HG03095 (cell line): Measurements from ENCODE around the gene ITGA2.
A peak's percentile ranks its signal among the peaks of the same experiment; 100 is the strongest.

Source experiments
- ATAC-seq: cut with Tn5 transposase; IDR thresholded peaks from one replicate; pipeline ENCODE4 v1.9.1; 2021; ENCODE audit warnings: moderate library complexity; ENCODE audit not compliant: unreplicated experiment

Gene ITGA2

DNA sequence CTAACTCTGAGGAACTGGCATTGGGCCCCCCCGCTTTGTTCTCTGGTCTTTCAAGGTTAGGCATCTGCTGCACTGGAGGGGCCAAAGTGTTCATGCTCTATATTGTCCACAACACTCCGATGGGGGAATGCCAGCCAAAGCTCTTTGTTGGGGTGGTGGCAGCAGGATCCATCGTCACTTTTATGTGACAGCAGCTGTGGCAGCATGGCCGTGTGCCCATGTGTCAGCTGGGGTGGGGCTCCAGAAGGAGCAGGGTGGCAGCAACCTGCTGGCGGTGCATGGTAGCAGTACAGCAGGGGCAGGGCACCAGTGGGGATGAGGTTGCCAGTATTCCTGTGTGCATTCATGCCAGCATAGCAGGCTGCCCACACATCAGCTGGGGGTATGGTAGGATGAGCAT lies 28.2 kb downstream of the ITGA2 start:
- ATAC-seq, result no peak

DNA sequence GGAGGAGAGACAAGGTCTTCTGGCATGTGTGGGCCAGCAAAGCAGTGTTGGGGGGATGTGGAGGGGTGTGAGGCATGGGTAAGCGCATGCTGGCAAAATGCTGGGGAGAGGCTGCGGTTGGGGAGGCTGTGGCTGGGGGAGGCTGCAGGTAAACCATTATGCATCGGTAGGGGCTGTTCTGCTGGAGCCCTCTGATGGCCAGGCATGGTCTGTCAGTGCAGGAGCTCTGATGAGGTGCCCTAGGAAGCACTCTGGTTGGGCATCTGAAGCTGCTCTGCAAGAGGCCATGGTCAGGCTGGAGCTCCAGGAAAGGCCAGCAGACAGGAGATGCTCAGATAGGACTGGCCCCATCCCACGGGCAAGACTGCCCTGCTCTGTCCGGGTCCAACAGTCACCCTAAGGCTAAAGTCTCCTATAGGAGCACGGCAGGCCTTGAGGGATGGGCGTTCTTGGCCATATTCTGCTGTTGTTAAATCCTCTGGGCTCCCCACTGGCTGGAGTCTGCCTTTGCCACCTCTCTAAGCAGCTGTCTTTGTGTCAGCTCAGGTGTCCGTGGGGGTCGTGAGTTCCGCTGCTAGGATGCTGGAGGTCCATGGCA lies 28.7 kb downstream of the ITGA2 start:
- ATAC-seq, result no peak

DNA sequence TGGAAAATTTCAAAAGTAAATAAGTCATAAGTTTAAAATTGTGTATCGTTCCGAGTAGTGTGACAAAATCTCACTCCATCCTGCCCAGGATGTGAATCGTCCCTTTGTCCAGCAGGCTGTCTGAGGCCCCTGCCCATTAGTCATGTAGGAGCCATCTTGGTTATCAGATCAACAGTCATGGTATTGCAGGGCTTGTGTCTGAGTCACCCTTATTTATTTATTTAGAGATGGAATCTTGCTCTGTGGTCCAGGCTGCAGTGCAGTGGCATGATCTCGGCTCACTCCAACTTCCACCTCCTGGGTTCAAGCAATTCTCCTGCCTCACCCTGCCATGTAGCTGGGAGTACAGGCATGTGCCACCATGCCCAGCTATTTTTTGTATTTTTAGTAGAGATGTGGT lies 30.2 kb downstream of the ITGA2 start:
- no peak for ATAC-seq

DNA sequence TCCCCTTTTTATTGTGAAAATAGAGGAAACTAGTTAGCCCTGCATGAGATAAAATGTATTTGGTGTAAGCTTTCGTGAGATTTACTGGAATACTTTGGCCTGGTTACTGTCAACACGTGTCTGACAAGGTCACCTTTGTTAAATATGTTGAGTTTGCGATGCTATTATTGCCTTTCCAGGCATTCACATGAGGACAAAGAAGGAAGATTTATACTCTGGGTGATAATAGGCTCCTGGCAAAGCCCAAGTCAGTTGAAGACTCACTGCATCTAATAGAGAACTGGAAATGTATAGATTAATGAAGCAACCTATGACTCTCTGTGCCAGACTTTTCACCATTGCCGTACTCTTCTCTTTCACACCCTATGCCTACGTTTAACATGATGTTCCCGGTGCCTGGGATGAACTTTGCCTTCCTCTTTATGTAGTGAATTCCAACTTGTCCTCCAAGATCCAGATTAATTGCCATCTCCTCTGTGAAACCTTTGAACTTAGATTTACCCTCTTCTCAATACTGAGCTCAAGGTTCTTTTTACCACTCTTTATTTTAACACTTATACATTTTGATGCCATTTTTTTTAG lies 33.9 kb downstream of the ITGA2 start:
- no peak for ATAC-seq

DNA sequence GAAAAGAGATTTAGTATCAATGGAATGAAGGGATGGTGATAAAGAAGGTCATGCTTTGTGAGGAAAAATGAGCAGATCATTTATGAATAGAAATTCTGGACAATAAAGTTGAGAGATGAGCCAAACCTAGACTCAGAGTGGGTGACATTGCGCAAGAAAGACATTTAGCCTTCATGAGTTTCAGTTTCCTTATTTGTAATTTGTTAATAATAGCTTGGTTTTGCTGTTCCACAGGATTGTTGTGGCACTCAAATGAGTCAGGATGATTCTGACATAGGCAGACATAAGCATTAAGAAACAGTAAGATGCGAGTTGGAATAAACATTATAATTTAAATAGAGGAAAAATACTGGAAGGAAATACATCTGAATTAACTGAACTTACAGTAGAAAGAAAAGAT lies 34.8 kb downstream of the ITGA2 start:
- ATAC-seq, result peak; percentile 66

DNA sequence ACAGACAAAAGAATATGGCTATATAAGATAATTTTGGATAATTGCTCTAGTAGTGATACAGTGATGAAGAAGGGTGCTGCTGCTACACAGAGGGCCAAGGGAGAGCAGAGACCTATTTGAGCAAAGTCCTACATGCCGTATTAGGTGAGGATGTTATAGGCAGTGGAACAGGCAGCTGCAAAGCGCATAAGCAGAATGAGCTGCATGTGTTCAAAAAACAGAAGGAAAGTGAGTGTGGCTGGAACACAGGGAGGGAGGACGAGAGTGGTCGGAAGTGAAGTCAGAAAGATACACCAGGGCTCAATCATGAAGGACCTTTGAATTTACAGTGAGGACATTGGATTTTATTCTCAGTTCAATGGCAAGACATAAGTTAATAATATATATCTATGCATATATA lies 35.4 kb downstream of the ITGA2 start:
- no peak for ATAC-seq

DNA sequence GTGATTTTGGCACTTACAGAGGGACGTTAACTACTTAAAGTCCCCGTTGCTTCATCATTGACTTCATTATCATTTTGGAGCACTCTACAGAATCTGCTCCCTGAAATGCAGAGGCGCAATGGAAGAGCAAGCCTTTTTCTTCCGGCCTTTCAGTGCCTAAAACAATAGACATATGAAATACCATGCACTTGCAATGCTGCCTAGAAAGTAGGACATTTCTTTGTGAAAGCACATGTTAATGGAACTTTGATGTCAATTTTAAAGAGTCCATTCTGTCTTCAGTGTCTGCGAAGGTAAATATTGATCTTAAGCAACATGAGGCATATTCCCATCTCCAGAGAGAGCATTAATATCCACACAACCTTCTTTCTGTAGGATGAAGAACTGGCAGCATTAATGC lies 36.3 kb downstream of the ITGA2 start:
- ATAC-seq, result no peak

DNA sequence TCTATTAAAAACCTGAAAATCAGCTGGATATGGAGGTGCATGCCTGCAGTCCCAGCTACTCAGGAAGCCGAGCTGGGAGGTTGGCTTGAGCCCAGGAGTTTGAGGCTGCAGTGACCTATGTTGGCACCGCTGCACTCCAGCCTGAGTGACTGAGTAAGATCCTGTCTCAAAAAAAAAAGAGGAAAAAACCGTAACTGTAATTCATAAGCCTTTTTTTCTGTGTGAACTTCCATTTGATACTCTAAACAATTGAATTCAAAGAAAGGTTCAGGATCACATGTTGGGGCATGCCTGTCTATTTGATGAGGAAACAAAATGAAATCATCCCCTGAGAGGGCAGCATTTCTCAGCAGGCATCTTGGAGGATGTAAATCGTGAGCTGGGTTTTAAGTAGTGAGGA lies 38.8 kb downstream of the ITGA2 start:
- no peak for ATAC-seq

DNA sequence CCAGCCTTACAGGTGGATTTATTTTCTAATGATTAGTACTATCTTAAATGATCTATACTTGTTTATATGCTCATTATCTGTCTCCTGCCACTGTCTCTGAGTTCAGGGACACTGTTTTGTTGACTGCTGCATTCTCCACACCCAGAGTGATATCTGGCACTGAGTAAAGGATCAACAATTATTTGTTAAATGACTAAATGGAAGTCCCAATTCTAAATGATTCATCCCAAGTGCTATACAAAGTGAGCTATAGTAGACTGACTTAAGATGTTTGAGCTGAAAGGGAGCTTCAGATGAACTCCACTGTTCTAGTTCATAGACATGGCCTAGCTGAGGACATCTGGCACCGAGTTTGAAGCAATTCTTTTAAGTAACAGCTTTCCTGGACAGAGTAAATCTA lies 40.5 kb downstream of the ITGA2 start:
- no peak for ATAC-seq

DNA sequence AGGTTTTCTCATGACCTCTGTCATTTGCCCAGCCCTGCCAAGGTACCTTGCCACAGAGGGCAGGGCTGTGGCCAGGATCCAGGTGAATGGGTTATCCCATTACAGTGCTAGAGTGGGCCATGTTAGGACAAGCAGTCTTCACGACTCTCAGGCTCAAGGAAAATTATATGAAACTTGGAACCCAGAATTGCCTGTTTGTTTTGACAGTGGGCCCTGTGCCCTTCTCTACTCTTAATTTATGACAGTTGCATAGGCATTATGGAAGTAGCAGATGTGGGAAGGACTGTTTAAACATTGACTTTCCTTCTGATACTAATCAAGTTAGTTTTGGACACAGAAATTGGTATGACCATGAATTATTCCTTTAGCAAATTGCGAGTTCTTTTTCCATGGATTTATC lies 41.7 kb downstream of the ITGA2 start:
- ATAC-seq, result no peak

DNA sequence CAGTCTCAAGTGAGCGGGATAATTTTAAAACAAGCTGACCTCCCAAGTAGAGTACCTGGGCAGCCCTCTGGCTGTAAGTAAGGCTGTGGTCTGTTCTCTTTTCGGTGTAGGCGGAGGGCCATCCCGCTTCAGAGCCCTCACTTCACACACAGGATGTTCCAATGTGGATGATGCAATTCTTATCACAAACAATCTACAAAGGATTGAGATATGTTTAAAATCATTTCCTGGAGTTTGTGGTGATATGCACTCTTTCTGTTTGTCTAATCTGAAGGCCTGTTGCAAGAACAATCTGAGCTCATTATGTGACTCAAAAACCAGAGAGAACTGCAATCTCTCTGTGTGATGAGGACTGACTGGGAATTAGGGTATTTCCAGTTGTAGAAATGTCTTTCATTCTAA lies 42.5 kb downstream of the ITGA2 start:
- no peak for ATAC-seq

DNA sequence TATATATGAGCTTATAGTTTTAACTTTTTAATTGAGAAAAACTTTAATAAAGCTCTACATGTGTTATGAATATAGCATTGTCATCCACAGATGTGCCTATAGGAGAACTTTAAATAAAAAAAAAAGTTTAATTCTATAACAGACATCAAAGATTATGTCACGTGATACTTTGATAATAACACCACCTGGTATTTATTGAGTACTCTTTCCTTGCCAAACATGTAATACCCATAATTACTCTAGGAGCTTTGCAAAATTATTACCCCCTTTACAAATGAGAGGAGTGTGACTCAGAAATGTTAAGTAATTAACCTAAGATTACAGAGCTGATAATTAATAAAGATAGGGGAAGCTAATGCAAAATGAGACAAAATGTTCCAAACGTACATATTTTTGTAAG lies 43.0 kb downstream of the ITGA2 start:
- no peak for ATAC-seq

DNA sequence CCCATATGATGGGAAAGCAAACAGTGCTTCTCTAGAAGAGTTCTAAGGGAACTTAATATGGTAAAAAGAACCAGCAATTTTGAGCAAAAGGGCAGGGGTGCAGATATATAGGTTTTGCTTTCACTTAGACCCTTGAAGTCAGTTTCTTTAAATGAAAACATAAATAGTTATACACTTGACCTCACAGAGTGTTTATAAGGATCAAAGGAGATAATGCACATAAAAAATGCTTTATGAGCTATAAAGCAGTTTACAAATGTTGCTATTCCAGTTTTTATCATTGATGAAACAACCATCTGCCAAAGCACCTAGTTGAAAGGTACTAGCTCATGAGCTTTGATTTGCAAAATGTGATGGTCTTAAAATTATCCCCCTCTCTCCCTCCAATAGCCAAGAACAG lies 45.7 kb downstream of the ITGA2 start:
- no peak for ATAC-seq

DNA sequence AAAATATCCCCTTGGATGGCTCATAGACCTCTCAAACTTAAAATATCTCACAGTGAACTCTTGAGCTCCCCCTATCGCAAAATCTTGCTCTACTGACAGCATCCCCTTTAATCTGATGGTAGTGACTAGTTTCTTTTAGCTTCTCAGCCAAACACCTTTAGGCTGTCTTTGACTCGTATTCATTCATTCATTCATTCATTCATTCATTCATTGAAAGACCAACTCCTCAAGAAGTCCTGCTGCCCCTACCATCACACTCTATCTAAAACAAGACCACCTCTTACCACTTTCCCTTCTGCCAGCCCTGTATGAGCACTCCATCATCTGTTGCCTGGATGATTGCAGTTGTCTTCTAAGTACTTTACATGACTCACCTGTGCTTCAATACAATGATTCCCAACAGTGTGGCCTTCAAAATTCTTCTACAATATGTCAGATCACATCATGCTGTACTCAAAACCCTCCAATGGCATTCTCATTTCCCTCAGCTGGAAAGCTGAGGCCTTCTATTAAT lies 46.8 kb downstream of the ITGA2 start:
- ATAC-seq, result peak; percentile 62

DNA sequence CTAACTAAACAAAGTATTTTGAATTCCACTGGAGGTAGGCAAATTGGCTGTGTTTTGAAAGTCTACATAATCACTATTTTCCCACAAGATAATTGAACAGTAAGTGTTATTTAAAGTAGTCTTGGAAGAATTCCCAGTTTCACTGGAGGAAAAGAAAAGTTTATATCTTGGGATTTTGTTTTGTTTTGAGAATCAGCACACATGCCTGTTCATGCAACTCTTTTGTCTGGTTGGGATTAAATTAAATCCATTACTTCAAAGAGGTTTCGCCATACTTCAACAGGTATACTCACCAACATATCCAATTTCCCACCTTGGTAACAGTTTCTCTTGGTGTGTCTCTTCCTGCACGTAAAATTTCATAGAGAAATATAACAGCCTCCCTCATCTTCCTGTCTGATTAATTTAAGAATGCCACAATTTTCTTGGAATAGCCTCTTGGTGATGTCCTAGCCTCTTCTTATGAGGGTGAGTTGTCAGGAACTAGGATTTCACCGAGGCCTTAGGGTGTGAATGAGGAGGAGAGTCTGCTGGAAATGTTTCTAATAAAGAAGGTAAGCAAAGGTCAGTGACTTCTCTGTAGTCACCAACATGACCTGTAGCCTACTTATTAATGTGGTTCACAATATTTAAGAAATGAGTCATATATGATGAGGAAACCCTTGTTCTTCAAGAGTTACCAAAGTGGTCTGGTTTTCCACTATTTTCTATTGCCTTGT lies 48.1 kb downstream of the ITGA2 start:
- ATAC-seq, result no peak

DNA sequence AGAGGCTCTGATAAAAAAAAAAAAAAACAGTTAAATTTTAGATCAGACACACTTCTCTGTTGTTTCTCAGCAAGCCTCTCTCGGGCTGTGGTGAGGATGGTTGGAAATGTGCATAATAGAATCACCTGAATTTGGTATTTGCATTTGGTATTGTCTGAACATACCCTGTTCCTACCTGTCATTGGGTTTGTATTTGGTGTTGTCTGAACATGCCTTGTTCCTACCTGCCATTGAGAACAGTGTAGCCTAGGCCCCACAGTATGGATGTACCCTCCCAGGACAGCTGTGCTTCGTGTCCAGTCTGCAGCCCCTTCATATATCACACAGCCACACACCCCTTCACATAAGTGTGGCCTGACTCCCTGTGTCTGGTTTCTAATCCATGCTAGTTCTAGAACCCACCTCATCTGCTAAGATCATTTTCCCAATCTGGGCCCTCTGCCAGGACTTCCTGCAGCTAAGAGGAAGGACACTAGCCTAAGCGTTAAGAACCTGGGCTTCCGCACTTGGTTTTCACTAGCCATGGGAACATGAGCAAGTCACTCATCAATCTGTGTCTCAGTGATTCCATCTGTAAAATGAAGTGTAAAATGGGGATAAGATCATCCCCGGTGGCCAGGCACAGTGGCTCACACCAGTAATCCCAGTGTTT lies 49.2 kb downstream of the ITGA2 start:
- ATAC-seq, result no peak

DNA sequence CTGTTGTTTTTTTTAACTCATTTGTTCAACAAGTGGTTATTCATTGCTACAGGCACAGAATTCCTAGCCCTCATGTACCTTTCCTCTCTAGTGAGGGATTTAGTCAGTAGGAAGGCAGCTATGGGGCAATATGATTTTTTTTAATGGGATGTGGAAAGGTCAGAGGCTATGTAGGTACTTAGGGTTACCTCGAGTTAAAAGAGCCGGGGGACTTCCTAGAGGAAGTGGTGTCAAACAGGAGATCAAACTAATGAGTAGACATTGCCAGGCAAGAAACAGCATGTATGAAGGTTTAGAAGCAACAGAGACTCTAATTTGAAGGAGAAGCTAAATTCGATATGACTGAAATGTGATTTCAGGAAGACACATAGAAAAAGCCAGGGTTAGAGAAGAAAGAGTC lies 50.7 kb downstream of the ITGA2 start:
- no peak for ATAC-seq

DNA sequence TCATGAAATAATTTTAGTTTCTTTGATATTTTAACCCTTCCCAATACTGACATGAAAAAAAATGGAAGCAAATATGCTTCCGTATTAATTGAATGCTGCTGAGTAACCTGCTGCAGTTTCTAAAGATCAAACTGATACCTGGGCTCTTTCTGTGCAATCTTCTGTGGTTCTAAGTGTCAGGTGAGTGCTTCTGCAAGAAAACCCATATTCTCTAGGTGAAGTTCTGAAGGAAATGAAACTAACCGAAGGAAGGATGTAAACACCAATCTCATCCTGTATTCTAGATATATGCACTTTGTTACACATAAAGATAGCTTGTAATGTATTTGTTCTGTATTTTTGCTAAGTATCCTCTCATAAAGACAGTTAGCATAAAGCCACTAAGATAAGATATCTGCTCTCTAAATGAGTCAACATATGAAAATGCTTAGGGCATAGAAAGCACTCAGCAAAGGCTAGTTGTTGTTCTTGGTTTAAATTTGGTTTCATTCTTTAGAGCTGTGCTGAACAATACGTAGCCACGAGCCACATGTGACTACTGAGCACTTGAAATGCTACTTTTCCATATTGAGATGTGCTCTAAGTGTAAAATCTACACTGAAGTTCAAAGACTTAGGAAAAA lies 52.0 kb downstream of the ITGA2 start:
- ATAC-seq, result peak; percentile 99

DNA sequence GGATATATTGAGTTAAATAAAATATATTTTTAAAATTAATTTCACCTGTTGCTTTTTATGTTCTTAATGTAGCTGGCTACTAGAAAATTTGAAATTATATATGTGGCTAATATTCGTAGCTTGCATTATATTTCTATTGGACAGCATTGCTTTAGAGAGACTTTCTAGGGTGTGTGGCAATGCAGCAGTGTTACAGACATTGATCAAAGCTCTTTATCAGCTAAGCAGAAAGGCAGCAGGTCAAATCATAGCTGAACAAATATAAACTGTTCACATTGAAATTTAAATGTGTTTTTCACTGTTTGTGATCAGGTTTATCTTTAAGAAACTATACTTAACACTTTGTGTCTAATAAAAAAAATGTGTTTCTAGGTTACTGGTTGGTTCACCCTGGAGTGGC lies 52.6 kb downstream of the ITGA2 start:
- no peak for ATAC-seq

DNA sequence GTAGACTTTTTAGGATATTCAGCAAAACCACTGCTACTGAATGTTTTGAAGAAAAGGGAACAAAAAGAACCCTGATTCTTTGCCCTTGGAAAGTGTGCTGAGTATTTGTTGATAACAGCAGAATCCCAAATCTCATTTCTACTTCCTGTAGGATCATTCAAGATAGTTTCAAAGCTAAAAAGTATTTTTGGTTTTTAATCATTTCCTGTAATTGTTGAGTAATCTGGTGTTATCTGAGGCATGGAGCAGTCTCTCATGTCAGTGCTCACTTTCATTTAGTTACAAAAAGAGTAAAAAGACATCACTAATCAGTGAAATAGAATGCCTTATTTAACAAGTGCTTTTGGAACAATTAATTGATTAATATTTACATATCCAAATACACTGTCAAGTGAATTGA lies 56.1 kb downstream of the ITGA2 start:
- ATAC-seq, result no peak

DNA sequence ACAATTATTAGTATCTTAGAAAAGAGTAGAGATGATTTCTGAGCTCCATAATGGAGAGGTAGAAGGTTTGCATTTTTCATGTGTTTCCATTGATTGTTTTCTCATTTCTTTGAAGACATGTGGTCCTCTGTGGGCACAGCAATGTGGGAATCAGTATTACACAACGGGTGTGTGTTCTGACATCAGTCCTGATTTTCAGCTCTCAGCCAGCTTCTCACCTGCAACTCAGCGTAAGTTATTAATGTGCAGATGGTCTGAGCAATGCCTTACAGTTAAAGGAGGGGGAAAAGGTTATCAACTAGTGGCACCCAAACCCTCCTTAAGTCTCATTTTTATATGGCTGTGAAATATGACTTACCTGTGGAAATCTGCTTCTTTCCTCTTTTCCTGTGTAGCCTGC lies 59.1 kb downstream of the ITGA2 start:
- ATAC-seq, result no peak

DNA sequence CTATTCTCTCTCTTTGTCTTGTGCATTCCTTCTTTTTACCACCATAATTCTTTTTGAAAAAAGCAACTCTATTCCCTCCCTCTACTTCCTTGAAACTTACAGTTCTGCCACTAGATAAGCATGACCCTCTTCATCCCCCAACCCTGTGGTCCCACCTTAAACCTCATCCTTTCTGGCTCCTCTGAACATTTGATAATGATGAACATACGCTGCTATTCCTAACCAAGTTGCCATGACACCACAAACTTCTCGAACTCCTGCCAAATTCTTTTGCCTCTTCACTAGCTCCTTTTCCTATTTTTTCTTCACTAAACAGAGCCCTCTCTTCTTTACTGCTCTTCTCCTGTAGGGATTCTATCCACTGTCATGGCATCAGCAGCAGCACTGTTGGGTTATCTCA lies 63.3 kb downstream of the ITGA2 start:
- ATAC-seq, result no peak
